ENCODE data around the gene CD9.

CD9 gene

DNA sequence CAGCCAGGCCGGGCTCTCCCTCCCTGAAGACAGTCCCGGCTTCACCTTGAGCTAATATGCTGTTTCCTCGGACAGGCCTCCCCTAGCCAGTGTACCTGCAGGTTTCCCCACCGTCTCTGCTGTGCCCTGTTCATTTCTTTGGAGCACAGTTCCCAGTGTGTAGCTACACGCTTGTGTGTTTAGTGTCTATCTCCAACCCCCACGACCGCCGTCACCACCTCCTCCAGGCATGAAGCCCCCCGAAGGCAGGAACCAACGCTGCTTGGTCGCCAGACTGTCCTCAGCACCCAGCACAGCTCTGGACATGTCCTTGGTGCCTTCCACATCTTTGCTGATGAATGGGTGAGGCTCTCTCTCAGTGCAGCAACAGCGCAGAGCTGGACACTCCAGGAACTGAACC lies 84.1 kb downstream of the CD9 start:
- Histone ChIP-seq H3K4me1 (ENCODE audit: insufficient read depth, low read length) (0 out of 2 replicates have a peak, but pooled peaks cover 3% of the 10 kb centered on the region), H3K9ac (ENCODE audit: low read depth, low read length) (no peak overlapping the region), H3K27me3 (ENCODE audit: insufficient read depth, low read length) (peaks cover 10% of the 10 kb centered on the region; the same call in 1 of the 2 replicates)

DNA sequence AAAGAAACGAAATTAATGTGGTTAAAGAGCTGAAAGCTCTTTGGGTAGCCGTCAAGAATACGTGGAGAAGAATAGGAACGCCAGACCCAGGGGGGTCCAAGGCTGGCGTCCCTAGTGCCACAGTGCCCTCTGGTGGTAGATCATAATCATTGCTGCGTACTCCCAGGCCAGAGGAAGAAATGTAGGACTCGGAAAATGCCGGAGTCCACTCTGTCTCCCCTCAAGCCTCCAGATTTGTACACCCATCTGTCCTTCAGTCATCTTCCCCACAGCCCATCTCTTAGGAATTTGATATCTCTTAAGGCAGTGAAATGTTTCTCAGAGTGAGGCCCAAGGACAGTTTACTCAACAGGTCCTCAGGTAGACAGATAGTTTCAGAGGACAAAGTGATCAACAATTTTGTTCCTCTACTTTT lies 84.9 kb downstream of the CD9 start:
- Histone ChIP-seq H3K9me3 (ENCODE audit: insufficient read depth, low read depth, low read length) (no peaks in the 10 kb centered on the region; the same call in 1 of the 2 replicates), H3K36me3 (ENCODE audit: insufficient read depth, low read depth, low read length) (no peaks in the 10 kb centered on the region), H3K4me3 (ENCODE audit: low read length) (no peak overlapping the region), H3K9ac (ENCODE audit: low read depth, low read length) (no peak overlapping the region), H3K27me3 (ENCODE audit: insufficient read depth, low read length) (peaks cover 3% of the 10 kb centered on the region; the same call in 1 of the 2 replicates), H3K4me1 (ENCODE audit: insufficient read depth, low read length) (0 out of 2 replicates have a peak, but pooled peaks cover 3% of the 10 kb centered on the region), H3K27ac (ENCODE audit: low read length) (no peak overlapping the region)

More for the DNA sequence above, 84.1 kb downstream of the CD9 start:
- Histone ChIP-seq H3K27ac (ENCODE audit: low read length) (no peak overlapping the region), H3K4me3 (ENCODE audit: low read length) (no peak overlapping the region), H3K9me3 (ENCODE audit: insufficient read depth, low read depth, low read length) (no peaks in the 10 kb centered on the region), H3K36me3 (ENCODE audit: insufficient read depth, low read depth, low read length) (no peaks in the 10 kb centered on the region)

DNA sequence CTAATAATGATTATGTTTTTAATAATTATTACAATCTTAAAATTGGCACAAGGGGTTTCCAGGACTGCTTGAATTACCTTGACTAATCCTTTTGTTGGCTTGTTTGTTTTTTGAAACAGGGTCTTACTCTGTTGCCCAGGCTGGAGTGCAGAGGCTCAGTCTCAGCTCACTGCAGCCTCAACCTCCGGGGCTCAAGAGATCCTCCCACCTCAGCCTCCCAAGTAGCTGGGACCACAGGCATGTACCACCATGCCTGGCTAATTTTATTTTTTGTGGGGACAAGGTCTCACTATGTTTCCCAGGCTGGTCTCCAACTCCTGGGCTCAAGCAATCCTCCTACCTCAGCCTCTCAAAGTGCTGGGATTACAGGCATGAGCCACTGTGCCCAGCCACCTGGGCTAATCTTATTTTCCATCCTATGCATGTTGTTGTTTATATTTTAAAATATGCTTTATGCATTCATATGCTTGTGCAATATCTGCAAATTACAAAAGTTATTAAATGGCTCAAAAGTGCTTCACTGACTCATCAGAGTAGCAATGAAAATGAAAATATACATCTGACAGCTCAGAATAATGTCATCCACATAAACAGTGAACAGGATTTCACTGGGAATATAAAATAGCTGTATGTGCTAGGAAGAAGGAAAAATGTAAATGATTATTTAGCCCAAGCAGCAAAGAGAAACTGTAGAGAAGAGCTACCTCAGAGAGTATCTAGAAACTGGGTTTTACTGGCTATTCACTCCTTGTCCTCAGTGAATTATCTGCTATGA lies 85.5 kb downstream of the CD9 start:
- no peaks in the 10 kb centered on the region for H3K36me3 ChIP-seq (ENCODE audit: insufficient read depth, low read depth, low read length)
- H3K27me3 ChIP-seq (ENCODE audit: insufficient read depth, low read length), result no peaks in the 10 kb centered on the region
- no peak overlapping the region for H3K9ac ChIP-seq (ENCODE audit: low read depth, low read length)
- no peak overlapping the region for H3K4me3 ChIP-seq (ENCODE audit: low read length)
- no peak overlapping the region for H3K27ac ChIP-seq (ENCODE audit: low read length)
- no peaks in the 10 kb centered on the region for H3K4me1 ChIP-seq (ENCODE audit: insufficient read depth, low read length)
- no peaks in the 10 kb centered on the region; the same call in 1 of the 2 replicates for H3K9me3 ChIP-seq (ENCODE audit: insufficient read depth, low read depth, low read length)
